ENCODE data around the gene RAD51C. TPM values are rescaled to one million over a fixed set of nuclear protein-coding genes. Genes with fewer than 3 reads are reported as not detected.
"Not testable (repeated sequence)": the region's sequence is repeated elsewhere in the genome, so short reads cannot be mapped to it uniquely, and the experiment has no call there.

The RAD51C gene
- total RNA-seq, 1 donor from 2014 or later, result 5.1 TPM

DNA sequence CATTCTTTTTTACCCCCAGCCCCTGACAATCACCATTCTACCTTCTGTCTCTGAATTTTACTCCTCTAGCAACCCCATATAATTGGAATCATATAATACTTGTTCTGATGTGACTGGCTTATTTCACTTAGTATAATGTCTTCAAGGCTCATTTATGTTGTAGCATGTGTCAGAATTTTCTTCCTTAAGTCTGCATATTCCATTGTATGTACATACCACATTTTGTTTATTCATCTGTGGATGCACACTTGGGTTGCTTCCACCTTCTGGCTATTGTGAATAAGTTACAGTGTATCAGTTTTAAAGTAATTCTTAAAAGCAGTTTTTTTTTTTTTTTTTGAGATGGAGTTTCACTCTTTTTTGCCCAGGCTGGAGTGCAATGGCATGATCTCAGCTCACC, 38.5 kb downstream of the RAD51C start:
- ATAC-seq (no peak), DNase-seq (ENCODE audit: low spot score) (no peak)

DNA sequence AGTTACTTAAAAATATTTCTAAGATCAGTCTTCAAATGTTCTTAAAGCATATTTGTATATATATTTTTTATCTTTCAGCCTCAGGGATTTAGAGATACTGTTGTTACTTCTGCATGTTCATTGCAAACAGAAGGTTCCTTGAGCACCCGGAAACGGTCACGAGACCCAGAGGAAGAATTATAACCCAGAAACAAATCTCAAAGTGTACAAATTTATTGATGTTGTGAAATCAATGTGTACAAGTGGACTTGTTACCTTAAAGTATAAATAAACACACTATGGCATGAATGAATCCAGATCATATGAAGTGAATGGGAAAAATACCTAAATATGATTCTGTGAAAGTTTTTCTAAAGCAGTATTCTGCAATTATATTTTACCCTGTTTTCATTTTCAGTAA, 41.6 kb downstream of the RAD51C start:
- DNase-seq (ENCODE audit: low spot score) (no peak), ATAC-seq (no peak)

DNA sequence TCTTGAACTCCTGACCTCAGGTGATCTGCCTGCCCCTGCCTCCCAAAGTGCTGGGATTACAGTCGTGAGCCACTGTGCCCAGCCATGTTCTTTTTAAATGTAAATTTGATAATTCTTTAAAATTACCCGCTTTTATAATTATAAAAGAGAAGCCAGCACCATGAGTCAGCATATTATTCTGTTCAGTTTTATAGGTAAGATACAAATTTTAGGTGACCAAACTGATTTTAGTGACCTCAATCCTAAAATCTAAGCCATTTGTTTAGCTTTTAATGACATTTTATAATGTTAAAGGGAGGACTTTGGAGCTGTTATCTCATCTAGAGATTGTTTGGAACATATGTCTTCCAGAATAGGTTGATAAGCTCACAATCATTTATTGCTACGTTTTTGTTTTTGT, 42.4 kb downstream of the RAD51C start:
- no peak for ATAC-seq

GRCh38 chr17:58741121-58741625, 48.8 kb downstream of the RAD51C start:
- DNase-seq (ENCODE audit: low spot score) (no peak), ATAC-seq (peak; percentile 83)

More for the DNA sequence above, 42.4 kb downstream of the RAD51C start:
- DNase-seq (ENCODE audit: low spot score), result no peak

DNA sequence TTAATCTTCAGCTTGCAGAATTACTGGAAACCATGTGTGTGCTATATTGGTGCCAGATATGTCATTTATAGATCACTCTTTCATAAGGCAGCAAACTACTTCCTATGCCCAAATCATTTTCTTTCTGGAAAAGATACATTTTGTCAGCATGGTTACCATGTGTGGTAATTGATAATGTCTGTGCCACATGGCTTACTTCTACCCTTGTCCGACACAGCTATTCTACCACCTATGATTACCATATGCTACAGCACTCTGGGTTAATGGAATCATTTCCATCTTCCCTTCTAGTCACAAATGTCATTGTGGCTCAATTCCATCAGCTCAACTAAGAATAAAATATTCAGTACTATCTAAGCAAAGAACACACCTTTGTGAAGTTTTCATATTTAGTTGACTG, 55.3 kb downstream of the RAD51C start:
- no peak for ATAC-seq

DNA sequence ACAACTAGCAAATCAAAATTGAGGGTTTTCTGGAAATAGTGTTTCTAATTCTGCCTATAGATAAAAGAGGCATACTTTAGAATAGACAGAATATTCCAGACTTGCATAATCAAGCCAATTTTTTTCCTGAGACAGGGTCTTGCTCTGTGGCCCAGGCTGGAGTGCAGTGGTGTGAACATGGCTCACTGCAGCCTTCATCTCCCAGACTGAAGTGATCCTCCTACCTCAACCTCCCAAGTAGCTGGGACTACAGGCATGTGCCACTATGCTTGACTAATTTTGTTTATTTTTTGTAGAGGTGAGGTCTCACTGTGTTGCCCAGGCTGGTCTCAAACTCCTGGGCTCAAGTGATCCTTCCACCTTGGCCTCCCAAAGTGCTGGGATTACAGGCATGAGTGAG, 57.2 kb downstream of the RAD51C start:
- DNase-seq (ENCODE audit: low spot score); ATAC-seq: not testable (repeated sequence)

More for the DNA sequence above, 55.3 kb downstream of the RAD51C start:
- no peak for DNase-seq (ENCODE audit: low spot score)

DNA sequence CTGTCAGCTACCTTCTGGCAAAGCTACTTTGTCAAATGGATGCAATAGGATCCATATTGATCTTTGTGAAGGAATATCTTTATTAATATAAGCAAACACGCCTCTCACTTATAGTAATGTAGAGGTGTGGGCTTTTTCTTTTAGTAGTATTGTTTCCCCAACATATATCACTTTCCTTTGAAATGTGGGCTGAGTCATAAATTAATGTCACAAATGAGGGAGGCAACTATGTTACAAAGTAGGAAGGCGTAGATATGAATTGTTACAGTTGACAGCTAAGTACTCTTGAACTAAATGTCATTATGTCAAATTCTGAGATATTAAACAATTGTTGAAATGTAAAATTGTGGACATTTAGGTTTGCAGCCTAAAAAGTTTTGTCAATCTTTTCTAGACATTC, 60.6 kb downstream of the RAD51C start:
- DNase-seq (ENCODE audit: low spot score) (no peak), ATAC-seq (no peak)

DNA sequence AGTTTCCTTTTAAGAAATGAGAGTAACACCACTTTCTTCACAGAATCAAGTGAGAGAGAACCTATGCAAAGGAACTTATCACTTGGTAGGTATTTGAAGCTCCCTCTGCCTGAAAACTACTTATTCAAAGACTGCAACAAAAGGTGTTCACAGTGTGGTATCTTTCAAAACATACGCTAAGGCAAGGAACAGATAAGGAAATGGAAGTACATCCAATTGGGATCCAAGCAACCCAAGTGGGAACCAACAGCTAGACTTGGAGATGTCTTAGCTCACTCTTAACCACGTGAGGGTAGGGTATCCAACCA, 62.8 kb downstream of the RAD51C start:
- ATAC-seq, result no peak
- DNase-seq (ENCODE audit: low spot score), result no peak

GRCh38 chr17:58755577-58756245, 63.3 kb downstream of the RAD51C start, which contains the start of gene PPM1E:
Gene PPM1E (plus strand): TSS chr17:58755854.
- ATAC-seq, result peak; percentile 98
- peak; percentile 52 for DNase-seq (ENCODE audit: low spot score)

DNA sequence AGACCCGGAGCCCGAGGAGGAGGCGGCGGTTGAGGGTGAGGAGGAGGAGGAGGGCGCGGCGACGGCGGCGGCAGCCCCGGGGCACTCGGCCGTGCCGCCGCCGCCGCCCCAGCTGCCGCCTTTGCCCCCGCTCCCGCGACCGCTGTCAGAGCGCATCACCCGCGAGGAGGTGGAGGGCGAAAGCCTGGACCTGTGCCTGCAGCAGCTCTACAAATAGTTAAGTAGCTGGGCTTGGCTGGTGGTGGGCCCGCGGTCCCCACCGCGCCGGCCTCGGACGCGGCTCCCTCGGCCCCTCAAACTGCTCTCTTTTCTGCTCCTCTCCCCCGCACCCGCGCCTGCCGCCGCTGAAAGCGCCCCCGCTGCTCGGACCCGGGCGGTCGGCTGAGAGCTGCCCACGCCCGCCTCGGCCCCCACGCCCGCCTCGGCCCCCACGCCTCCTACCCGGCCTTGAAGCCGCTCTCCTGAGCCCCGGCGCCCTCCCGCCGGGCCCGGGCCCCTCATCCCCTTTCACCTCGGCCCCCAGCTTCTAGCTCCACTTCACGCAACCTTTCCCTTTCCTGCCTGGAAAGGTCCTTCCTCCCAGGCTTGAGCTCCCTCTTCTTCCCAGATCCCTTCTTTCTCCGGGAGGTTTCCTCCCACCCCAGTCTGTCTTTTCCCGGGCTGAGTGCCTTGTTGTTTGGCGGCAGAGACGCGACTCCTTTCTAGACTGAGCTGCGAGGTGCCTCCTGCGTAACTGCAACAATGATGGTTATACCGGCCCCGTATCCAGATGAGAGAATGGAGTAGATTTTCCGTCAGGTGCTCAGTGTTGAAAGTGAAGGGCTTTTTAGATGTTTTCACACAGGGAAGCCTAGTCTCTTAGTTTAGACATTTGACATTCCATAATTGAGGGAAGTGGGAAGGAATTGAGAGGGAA, 64.1 kb downstream of the RAD51C start:
- peak; percentile 52 for ATAC-seq
- DNase-seq (ENCODE audit: low spot score), result no peak

GRCh38 chr17:58757162-58757613, 64.8 kb downstream of the RAD51C start:
- DNase-seq (ENCODE audit: low spot score) (no peak), ATAC-seq (no peak)

GRCh38 chr17:58758890-58759289, 66.5 kb downstream of the RAD51C start:
- ATAC-seq (no peak), DNase-seq (ENCODE audit: low spot score) (no peak)

DNA sequence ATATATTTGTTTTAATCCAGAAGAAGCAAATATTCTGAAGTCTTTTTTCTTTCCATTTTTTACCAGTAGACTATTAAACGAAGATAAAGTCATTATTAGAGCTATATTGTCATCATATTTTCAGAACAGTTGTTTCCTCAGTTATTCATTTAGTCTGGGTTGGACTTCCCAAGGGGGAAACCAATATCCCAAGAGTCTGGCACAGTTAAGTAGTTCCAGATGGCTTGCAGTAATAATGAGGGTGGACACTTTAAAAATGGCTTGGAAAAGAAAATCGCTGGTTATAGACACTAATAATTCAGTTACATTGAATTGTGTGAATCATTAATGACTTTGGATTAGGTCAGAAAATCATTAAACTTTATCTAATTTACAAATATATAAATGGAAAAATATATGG, 67.1 kb downstream of the RAD51C start:
- no peak for ATAC-seq

DNA sequence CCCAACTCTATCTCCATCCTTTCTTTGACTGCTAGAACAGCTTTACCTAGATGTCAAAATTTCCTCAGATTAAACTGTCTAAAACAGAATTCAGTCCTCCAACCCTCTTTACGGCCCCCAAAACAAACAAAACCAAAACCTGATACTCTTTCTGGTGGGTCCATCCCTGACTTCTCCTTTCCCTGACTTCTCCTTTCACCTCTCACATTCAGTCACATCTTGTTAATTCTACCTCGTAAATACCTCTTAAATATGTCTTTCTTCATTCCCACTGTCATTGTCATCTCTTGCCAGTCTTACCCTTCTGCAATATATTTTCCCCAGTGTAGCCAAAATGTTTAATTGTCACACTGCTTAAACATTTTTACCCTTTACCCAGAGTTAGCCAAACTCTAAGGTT, 67.8 kb downstream of the RAD51C start:
- DNase-seq (ENCODE audit: low spot score), result no peak
- ATAC-seq, result no peak

More for the DNA sequence above, 67.1 kb downstream of the RAD51C start:
- DNase-seq (ENCODE audit: low spot score), result no peak

DNA sequence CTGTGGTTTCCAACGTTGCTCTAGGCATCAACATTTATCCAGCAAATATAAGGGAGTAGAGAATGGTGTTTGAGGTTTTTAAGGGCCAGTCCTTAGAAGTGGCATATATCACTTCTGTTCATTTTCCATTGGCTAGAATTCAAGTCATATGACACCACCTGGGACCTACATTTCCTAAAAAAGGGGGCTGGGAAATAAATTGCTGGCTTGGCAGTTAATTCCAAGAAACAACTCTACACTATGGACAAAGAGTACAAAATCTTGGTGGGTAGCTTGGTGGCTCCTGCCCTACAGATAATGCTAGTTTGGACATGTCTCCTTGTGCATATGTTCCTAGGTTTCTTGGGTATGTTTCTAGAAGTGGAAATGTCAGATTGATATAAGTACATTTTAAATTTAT, 70.9 kb downstream of the RAD51C start:
- no peak for ATAC-seq
- no peak for DNase-seq (ENCODE audit: low spot score)

- DNase-seq (ENCODE audit: low spot score), result no peak
- no peak for ATAC-seq
These were observed 72.0 kb downstream of the RAD51C start for GRCh38 chr17:58764373-58764772.

- not testable (repeated sequence) for ATAC-seq; DNase-seq (ENCODE audit: low spot score)
These were observed 86.1 kb downstream of the RAD51C start for GRCh38 chr17:58778482-58778881.

GRCh38 chr17:58779446-58779845, 87.0 kb downstream of the RAD51C start:
- ATAC-seq (no peak), DNase-seq (ENCODE audit: low spot score) (no peak)

DNA sequence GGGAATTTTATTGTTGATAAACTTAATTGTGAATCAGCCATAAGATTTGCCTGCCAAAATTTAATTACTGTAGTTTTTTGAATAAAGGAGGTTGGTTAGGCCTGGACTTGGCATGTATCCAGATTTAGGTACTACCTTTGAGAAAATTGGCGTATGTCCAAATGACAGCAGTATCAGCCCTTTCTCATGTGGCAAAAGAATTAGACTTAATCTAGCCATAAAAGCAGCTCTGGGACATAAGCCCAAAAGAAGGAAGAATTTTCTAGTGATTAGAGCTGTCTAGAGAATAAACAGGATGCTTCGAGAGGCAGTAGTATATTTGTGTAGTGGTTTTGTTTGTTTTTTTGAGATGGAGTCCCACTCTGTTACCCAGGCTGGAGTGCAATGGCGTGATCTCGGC, 91.0 kb downstream of the RAD51C start:
- DNase-seq (ENCODE audit: low spot score) (no peak), ATAC-seq (no peak)

- no peak for DNase-seq (ENCODE audit: low spot score)
- no peak for ATAC-seq
These were observed 92.7 kb downstream of the RAD51C start for GRCh38 chr17:58785097-58785496.
